Measurements from ENCODE around the gene NRCAM.
"Not testable (repeated sequence)": the region's sequence is repeated elsewhere in the genome, so short reads cannot be mapped to it uniquely, and the experiment has no call there.

The NRCAM gene

DNA sequence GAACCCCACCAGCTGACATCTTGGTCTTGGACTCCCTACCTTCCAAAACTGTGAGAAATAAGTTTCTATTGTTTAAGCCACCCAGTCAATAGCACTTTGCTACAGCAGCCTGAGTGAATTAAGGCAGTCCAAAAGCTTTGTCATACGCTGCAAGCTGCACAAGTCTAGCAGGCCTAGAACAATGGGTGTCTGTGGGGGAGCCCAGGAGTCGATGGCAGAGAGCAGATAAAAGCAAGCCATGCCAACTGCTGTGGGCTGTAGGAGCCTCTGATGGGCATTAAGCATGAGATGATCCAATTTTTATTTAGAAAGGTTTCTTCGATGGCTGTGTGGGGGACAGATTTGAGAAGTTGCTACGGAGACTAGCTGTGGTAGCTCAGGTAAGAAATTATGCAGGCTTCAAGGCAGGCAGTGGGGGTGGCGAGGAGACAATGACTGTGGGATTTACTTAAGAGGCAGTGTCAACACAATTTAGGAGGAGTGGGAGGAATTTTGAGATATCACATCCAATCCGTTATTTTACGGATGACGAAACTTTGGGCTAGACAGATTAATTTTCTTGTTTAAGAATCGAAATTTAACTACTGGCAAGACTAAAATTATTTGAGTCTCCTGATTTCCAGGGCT, 110.4 kb downstream of the NRCAM start:
- Histone ChIP-seq H3K79me2 (ENCODE audit: insufficient read depth, low read length) (no peaks in the 10 kb centered on the region), H3K4me3 (ENCODE audit: insufficient read depth, low read length, poor library complexity, severe bottlenecking) (no peak overlapping the region), H3K36me3 (ENCODE audit: low read length) (no peaks in the 10 kb centered on the region), H3K9ac (ENCODE audit: low read length) (no peak overlapping the region), H3K9me3 (ENCODE audit: insufficient read depth, low read length) (no peaks in the 10 kb centered on the region), H2AFZ (ENCODE audit: low read depth, low read length, severe bottlenecking) (no peak overlapping the region), H3K27ac (ENCODE audit: low read depth, low read length) (no peak overlapping the region), H4K20me1 (ENCODE audit: low read depth, low read length) (no peaks in the 10 kb centered on the region), H3K4me2 (ENCODE audit: low read depth, low read length, poor library complexity, severe bottlenecking) (no peak overlapping the region), H3F3A (ENCODE audit: insufficient read depth) (no peaks in the 10 kb centered on the region), H3K9me2 (replicated peaks; ENCODE audit: insufficient read depth, low read length) (no peaks in the 10 kb centered on the region), H3K27me3 (ENCODE audit: low read length) (no peaks in the 10 kb centered on the region)
- no peak for TF ChIP-seq CTCF (IDR thresholded peaks at IDR 0.05; ENCODE audit: insufficient read depth, low read length, poor library complexity, severe bottlenecking)
- no peak for TF ChIP-seq EZH2phosphoT487 (conservative IDR thresholded peaks at IDR 0.05; ENCODE audit: low read length)

DNA sequence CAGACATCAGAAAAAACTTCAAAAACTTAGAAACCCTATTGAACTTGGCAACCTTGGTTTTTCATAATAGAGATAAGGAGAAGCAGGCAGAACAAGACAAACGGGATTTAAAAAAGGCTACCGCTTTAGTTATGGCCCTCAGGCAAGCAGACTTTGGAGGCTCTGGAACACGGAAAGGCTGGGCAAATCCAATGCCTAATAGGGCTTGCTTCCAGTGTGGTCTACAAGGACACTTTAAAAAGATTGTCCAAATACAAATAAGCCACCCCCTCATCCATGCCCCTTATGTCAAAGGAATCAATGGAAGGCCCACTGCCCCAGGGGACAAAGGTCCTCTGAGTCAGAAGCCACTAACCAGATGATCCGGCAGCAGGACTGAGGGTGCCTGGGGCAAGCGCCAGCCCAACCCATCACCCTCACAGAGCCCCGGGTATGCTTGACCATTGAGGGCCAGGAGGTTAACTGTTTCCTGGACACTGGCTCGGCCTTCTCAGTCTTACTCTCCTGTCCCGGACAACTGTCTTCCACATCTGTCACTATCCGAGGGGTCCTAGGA, 115.3 kb downstream of the NRCAM start:
- Histone ChIP-seq H3K9me3 (ENCODE audit: insufficient read depth, low read length) (no peaks in the 10 kb centered on the region), H3K9me2 (replicated peaks; ENCODE audit: insufficient read depth, low read length) (no peaks in the 10 kb centered on the region), H3K4me2 (ENCODE audit: low read depth, low read length, poor library complexity, severe bottlenecking) (no peak overlapping the region), H3K79me2 (ENCODE audit: insufficient read depth, low read length) (no peaks in the 10 kb centered on the region), H3K4me3 (ENCODE audit: insufficient read depth, low read length, poor library complexity, severe bottlenecking) (no peak overlapping the region), H4K20me1 (ENCODE audit: low read depth, low read length) (no peaks in the 10 kb centered on the region), H3K36me3 (ENCODE audit: low read length) (no peaks in the 10 kb centered on the region), H3F3A (ENCODE audit: insufficient read depth) (no peaks in the 10 kb centered on the region), H3K27ac (ENCODE audit: low read depth, low read length) (no peak overlapping the region), H2AFZ (ENCODE audit: low read depth, low read length, severe bottlenecking) (no peak overlapping the region), H3K9ac (ENCODE audit: low read length) (no peak overlapping the region), H3K27me3 (ENCODE audit: low read length) (no peaks in the 10 kb centered on the region)
- TF ChIP-seq EZH2phosphoT487 (conservative IDR thresholded peaks at IDR 0.05; ENCODE audit: low read length): no peak
- no peak for TF ChIP-seq CTCF (IDR thresholded peaks at IDR 0.05; ENCODE audit: insufficient read depth, low read length, poor library complexity, severe bottlenecking)

DNA sequence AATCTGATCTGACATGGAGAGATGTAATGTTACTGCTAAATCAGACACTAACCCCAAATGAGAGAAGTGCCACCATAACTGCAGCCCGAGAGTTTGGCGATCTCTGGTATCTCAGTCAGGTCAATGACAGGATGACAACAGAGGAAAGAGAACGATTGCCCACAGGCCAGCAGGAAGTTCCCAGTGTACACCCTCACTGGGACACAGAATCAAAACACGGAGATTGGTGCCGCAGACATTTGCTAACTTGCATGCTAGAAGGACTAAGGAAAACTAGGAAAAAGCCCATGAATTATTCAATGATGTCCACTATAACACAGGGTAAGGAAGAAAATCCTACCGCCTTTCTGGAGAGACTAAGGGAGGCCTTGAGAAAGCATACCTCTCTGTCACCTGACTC, 115.8 kb downstream of the NRCAM start:
- H3F3A ChIP-seq (ENCODE audit: insufficient read depth); H3K79me2 ChIP-seq (ENCODE audit: insufficient read depth, low read length); H3K9me2 ChIP-seq (replicated peaks; ENCODE audit: insufficient read depth, low read length); H2AFZ ChIP-seq (ENCODE audit: low read depth, low read length, severe bottlenecking); H3K4me3 ChIP-seq (ENCODE audit: insufficient read depth, low read length, poor library complexity, severe bottlenecking); H3K9me3 ChIP-seq (ENCODE audit: insufficient read depth, low read length); H3K9ac ChIP-seq (ENCODE audit: low read length); H4K20me1 ChIP-seq (ENCODE audit: low read depth, low read length); H3K27me3 ChIP-seq (ENCODE audit: low read length); H3K4me2 ChIP-seq (ENCODE audit: low read depth, low read length, poor library complexity, severe bottlenecking); H3K27ac ChIP-seq (ENCODE audit: low read depth, low read length); H3K36me3 ChIP-seq (ENCODE audit: low read length): not testable (repeated sequence)

- no peak overlapping the region for H3K27ac ChIP-seq (ENCODE audit: low read depth, low read length)
- H3K27me3 ChIP-seq (ENCODE audit: low read length): no peaks in the 10 kb centered on the region
- H3F3A ChIP-seq (ENCODE audit: insufficient read depth): no peaks in the 10 kb centered on the region
- H3K9me3 ChIP-seq (ENCODE audit: insufficient read depth, low read length): no peaks in the 10 kb centered on the region
- H3K4me3 ChIP-seq (ENCODE audit: insufficient read depth, low read length, poor library complexity, severe bottlenecking): no peak overlapping the region
- no peaks in the 10 kb centered on the region for H4K20me1 ChIP-seq (ENCODE audit: low read depth, low read length)
- H3K9ac ChIP-seq (ENCODE audit: low read length): no peak overlapping the region
- H3K79me2 ChIP-seq (ENCODE audit: insufficient read depth, low read length): no peaks in the 10 kb centered on the region
- TF ChIP-seq EZH2phosphoT487 (conservative IDR thresholded peaks at IDR 0.05; ENCODE audit: low read length) (no peak), CTCF (IDR thresholded peaks at IDR 0.05; ENCODE audit: insufficient read depth, low read length, poor library complexity, severe bottlenecking) (no peak)
- H3K36me3 ChIP-seq (ENCODE audit: low read length): no peaks in the 10 kb centered on the region
- no peaks in the 10 kb centered on the region for H3K9me2 ChIP-seq (replicated peaks; ENCODE audit: insufficient read depth, low read length)
- H3K4me2 ChIP-seq (ENCODE audit: low read depth, low read length, poor library complexity, severe bottlenecking): no peak overlapping the region
- no peak overlapping the region for H2AFZ ChIP-seq (ENCODE audit: low read depth, low read length, severe bottlenecking)
Measured at GRCh38 chr7:108335269-108335918, 120.8 kb downstream of the NRCAM start.

Measured in SU-DHL-6 (cell line).